C4-2B (cell line): Measurements from ENCODE around the gene UBTD2.

ENCODE experiments used
- CTCF ChIP-seq: fragments of 450-650 bp; conservative IDR thresholded peaks from 2 replicates; pipeline ENCODE4 v1.5.1; 2017; ENCODE audit warnings: mild to moderate bottlenecking
- ZFX ChIP-seq: fragments of 450-650 bp; IDR thresholded peaks from 2 replicates; pipeline ENCODE4 v1.6.1; 2017

GRCh38 chr5:172322028-172322965 lies 38.7 kb upstream of the UBTD2 start:
- no peak for TF ChIP-seq CTCF
- TF ChIP-seq ZFX = no peak
